HUDEP-2 (cell line): ENCODE results near the gene COL15A1.

Source experiments
- DNase-seq, 76 experiments: peaks; one replicate each; lab custom pipeline; 2025; ENCODE audit not compliant: unreplicated experiment in 76 of 76; lab: John Stamatoyannopoulos, UW

Gene COL15A1

GRCh38 chr9:99119976-99120655 is 176.4 kb downstream of the COL15A1 start:
- DNase-seq = no peak
